ENCODE results near the gene RBFOX2. TPM values are rescaled to one million over a fixed set of nuclear protein-coding genes. Genes with fewer than 3 reads are reported as not detected.

Gene RBFOX2
- total RNA-seq, 4 donors from 2014 or later = 50.2 to 75.6 (median 71.4) TPM

DNA sequence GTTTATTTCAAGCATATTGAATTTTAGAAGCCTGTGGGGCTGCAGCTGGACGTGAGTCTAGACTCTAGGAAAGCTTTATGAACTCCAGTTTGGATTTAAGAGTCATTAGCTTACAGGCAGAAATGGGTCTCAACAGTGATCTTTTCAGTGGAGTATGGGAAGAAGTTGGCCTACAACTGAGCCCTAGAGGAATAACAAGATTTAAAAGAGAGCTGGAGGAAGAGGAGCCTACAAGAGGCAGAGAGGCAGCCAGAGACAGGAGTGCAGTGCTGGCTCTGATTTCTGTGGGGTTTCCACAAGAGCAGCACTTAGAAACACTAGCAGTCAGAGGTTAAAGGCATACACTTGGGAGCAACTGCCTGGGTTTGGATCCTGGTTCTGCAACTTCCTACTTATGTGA is 293.1 kb downstream of the RBFOX2 start:
- H3K9me3 ChIP-seq = no peaks in the 10 kb centered on the region
- no peak overlapping the region for H3K4me3 ChIP-seq
- peaks cover 0 to 24% (median 0%) of the 10 kb centered on the region in 3 donors for H3K36me3 ChIP-seq
- no peak overlapping the region for H3K27ac ChIP-seq
- no peak for DNase-seq (ENCODE audit: low spot score in 2 of 2)
- peaks cover 0 to 10% (median 0%) of the 10 kb centered on the region in 4 donors for H3K4me1 ChIP-seq
- TF ChIP-seq CTCF (IDR thresholded peaks at IDR 0.05) (no peak), POLR2A (IDR thresholded peaks at IDR 0.05) (no peak), EP300 (IDR thresholded peaks at IDR 0.05) (no peak)
- 50 to 59% methylated on average over 1 of the region's 1 CpG for WGBS, 2 donors
- H3K27me3 ChIP-seq = no peaks in the 10 kb centered on the region

DNA sequence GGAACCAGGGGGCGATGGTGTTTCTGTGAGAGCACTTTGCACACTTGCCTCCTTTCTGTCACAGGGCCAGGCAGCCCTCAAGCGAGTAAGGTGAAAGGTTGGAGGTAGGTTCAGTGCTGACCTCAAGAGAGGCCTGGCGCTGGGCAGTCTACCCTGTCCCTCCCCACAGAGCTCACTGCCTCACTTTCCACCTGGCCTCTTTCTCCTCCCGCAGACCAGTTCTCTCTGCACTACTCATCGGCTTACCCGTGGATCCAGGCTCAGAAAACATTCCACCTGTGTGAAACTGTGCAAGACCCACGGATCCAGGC is 294.2 kb downstream of the RBFOX2 start:
- DNase-seq (ENCODE audit: low spot score in 2 of 2) = no peak
- Histone ChIP-seq H3K27me3 (no peaks in the 10 kb centered on the region), H3K36me3 (peaks cover 0 to 24% (median 0%) of the 10 kb centered on the region in 3 donors), H3K27ac (no peak overlapping the region), H3K9me3 (no peaks in the 10 kb centered on the region), H3K4me1 (peaks cover 0 to 10% (median 0%) of the 10 kb centered on the region in 4 donors), H3K4me3 (no peak overlapping the region)
- TF ChIP-seq EP300 (IDR thresholded peaks at IDR 0.05) (no peak), CTCF (IDR thresholded peaks at IDR 0.05) (no peak), POLR2A (IDR thresholded peaks at IDR 0.05) (no peak)
- WGBS, 2 donors = 75% methylated on average over 7 of the region's 7 CpGs

DNA sequence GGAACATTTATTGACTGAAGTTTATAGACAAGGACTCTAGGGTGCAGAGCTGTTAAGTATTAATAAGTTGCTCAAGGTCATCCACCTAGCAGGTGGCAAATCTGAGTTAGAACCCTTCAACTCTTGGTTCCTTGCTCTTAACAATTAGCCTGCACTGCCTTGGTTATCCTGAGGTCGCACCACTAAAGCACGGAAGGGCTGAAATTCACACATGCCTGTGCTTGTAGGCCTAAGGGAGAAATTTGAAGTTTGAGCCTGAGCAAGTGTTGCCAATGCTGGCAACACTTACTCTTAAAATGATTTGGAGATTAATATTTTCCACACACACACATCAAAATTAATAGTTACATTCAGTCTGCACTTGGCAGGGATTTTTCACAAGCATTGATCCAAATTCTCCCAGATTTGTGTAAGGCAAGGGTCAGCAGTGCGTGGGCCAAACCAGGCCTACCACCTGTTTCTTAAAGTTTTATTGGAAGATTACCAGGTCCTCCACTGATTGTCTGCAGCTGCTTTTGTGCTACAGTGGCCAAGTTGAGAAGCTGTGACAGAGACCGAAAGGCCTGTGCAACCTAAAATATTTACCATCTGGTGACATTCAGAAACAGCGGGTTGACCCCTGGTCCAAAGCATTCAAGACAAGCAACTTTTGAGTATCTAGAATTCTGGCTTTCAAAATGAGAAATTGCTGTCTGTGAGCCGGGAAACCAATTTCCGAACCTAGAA is 294.7 kb downstream of the RBFOX2 start:
- peak in 1 of 2 donors; percentile 17 for DNase-seq (ENCODE audit: low spot score in 2 of 2)
- Histone ChIP-seq H3K9me3 (no peaks in the 10 kb centered on the region), H3K27me3 (no peaks in the 10 kb centered on the region), H3K4me1 (peaks cover 0 to 10% (median 0%) of the 10 kb centered on the region in 4 donors), H3K4me3 (no peak overlapping the region), H3K27ac (no peak overlapping the region), H3K36me3 (peaks cover 0 to 20% (median 0%) of the 10 kb centered on the region in 3 donors)
- WGBS, 2 donors = 65 to 75% methylated on average over 7 of the region's 7 CpGs
- TF ChIP-seq CTCF (IDR thresholded peaks at IDR 0.05) = peak in 2 of 5 experiments; percentile 7 to 21
- TF ChIP-seq EP300 (IDR thresholded peaks at IDR 0.05) = no peak
- TF ChIP-seq POLR2A (IDR thresholded peaks at IDR 0.05) = no peak

DNA sequence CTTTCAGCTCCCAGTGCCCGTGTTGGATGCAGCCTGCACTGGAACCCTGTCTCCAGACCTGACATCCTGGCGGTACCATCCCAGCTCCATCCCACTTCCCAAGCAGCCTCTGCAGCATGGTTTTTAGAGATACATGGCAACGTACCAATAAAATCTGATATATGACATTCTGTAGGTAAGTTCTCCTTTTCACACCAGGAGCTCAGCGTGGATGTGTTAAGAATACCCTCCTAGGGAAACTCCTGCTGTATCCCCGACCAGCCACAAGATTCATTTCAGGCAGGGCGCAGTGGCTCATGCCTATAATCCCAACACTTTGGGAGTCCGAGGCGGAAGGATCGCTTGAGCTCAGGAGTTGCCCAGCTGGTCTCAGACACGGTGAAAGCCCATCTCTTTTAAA is 295.6 kb downstream of the RBFOX2 start:
- Histone ChIP-seq H3K4me3 (no peak overlapping the region), H3K4me1 (peaks cover 0 to 10% (median 0%) of the 10 kb centered on the region in 4 donors), H3K27ac (no peak overlapping the region), H3K36me3 (peaks cover 0 to 11% (median 0%) of the 10 kb centered on the region in 3 donors), H3K9me3 (no peaks in the 10 kb centered on the region), H3K27me3 (no peaks in the 10 kb centered on the region)
- TF ChIP-seq EP300 (IDR thresholded peaks at IDR 0.05) = no peak
- no peak for TF ChIP-seq POLR2A (IDR thresholded peaks at IDR 0.05)
- no peak for TF ChIP-seq CTCF (IDR thresholded peaks at IDR 0.05)
- no peak for DNase-seq (ENCODE audit: low spot score in 2 of 2)
- 90 to 91% methylated on average over 10 of the region's 10 CpGs for WGBS, 2 donors

DNA sequence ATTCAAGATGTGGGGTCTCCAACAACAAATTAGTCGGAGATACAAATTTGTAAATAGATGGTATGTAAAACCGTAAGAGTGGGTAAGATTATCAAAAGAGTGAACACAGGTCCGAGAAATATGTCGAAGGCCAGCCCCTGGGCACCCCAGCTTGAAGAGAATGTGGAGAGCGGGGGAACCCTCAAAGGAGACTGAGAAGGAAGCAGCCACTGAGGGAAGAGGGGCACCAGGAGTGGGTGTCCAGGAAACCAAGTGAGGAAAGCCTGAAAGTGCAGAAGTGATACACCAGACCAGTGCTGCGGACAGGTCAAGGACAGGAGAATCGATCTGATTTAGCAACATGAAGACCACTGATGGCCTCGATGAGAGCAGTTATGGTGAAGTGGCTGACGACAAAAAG is 296.5 kb downstream of the RBFOX2 start:
- DNase-seq (ENCODE audit: low spot score in 2 of 2) = no peak
- H3K27me3 ChIP-seq = no peaks in the 10 kb centered on the region
- H3K4me3 ChIP-seq = no peak overlapping the region
- WGBS, 2 donors = 93 to 96% methylated on average over 9 of the region's 9 CpGs
- TF ChIP-seq CTCF (IDR thresholded peaks at IDR 0.05) (no peak), EP300 (IDR thresholded peaks at IDR 0.05) (no peak), POLR2A (IDR thresholded peaks at IDR 0.05) (no peak)
- H3K9me3 ChIP-seq = no peaks in the 10 kb centered on the region
- no peak overlapping the region for H3K27ac ChIP-seq
- H3K36me3 ChIP-seq = peaks cover 0 to 4% (median 0%) of the 10 kb centered on the region in 3 donors
- peaks cover 0 to 10% (median 0%) of the 10 kb centered on the region in 4 donors for H3K4me1 ChIP-seq

Data from tibial nerve (tissue), 4 donors.